VCaP (cell line): ENCODE measurements around the gene FOXP4.

ENCODE experiments used
- H3K27ac ChIP-seq: fragments of 450-650 bp; 2 replicates; pipeline ENCODE4 v1.5.1; 2017
- CTCF ChIP-seq: fragments of 450-650 bp; conservative IDR thresholded peaks from 2 replicates; pipeline ENCODE4 v1.5.1; 2017; ENCODE audit warnings: mild to moderate bottlenecking, moderate library complexity

FOXP4 gene

GRCh38 chr6:41636833-41637193 is 90.6 kb downstream of the FOXP4 start:
- H3K27ac ChIP-seq, result peak overlapping the region; percentile 64
- TF ChIP-seq CTCF, result no peak

- H3K27ac ChIP-seq, result peak overlapping the region; percentile 64; the same call in 1 of the 2 replicates
- no peak for TF ChIP-seq CTCF
These were observed 91.2 kb downstream of the FOXP4 start for GRCh38 chr6:41637194-41638001.

- H3K27ac ChIP-seq, result peak within 1 kb of the TSS; percentile 64; the same call in 1 of the 2 replicates
These were observed 92.1 kb downstream of the FOXP4 start, which contains the start of gene MDFI for GRCh38 chr6:41638002-41638934. Gene MDFI (plus strand): TSS chr6:41638468. CDS start chr6:41638750, 282 bp downstream.

GRCh38 chr6:41638935-41639808 is 93.0 kb downstream of the FOXP4 start:
- H3K27ac ChIP-seq, result no peak overlapping the region
- TF ChIP-seq CTCF, result no peak

More at GRCh38 chr6:41638002-41638934, 92.1 kb downstream of the FOXP4 start, which contains the start of gene MDFI:
- TF ChIP-seq CTCF, result no peak

- no peak overlapping the region for H3K27ac ChIP-seq
These were observed 93.7 kb downstream of the FOXP4 start for GRCh38 chr6:41639809-41640371.

GRCh38 chr6:41640426-41640825 is 94.2 kb downstream of the FOXP4 start:
- TF ChIP-seq CTCF, result no peak

More at GRCh38 chr6:41639809-41640371, 93.7 kb downstream of the FOXP4 start:
- no peak for TF ChIP-seq CTCF

More at GRCh38 chr6:41640426-41640825, 94.2 kb downstream of the FOXP4 start:
- no peak overlapping the region for H3K27ac ChIP-seq
